ENCODE data around the gene ARHGAP5.

DNA sequence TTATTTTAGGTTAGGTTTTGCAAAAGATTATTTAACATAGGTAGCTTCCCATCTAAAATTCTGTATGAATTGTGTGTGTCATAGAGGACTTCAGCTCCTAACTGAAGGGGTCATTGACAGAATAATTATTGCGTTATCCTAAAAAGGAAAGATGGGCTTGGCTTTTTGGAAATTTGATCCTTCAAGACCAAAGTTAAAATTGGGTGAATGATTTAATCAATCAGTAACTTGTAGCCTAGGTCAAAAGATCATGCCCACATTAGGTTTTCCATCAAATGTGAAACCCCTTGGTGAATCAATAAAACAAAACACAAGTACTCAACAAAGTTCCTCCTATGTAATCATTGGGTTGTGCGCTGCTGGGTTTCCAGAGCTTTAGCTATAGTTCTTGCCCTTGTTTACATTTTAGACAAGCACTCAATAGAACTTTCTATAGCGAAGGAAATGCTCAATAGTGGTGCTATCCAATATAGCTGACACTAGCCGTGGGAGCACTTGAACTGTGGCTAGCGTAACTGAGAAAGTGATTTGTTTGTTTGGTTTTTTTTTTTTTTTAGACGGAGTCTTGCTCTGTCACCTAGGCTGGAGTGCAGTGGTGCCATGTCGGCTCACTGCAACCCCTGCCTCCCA, 37.6 kb upstream of the ARHGAP5 start:
- TF ChIP-seq NR1H2 (CRISPR knock-in tag; IDR thresholded peaks at IDR 0.05) (no peak), SP1 (CRISPR knock-in tag; IDR thresholded peaks at IDR 0.05) (no peak), ZNF384 (IDR thresholded peaks at IDR 0.05; ENCODE audit: low read depth, low read length) (no peak), RBBP5 (IDR thresholded peaks at IDR 0.05; ENCODE audit: borderline replicate concordance, insufficient read depth, low read length, poor library complexity, severe bottlenecking) (no peak), CTCF (IDR thresholded peaks at IDR 0.05 in 2 of 3, conservative IDR thresholded peaks at IDR 0.05 in 1 of 3; ENCODE audit: insufficient read depth in 2 of 3, low read depth in 1 of 3, low read length in 3 of 3) (no peak), MXI1 (IDR thresholded peaks at IDR 0.05; ENCODE audit: low read depth, low read length) (no peak), GABPA (tag; conservative IDR thresholded peaks at IDR 0.05; ENCODE audit: low read depth) (no peak), SMARCB1 (IDR thresholded peaks at IDR 0.05; ENCODE audit: insufficient read length, low read depth) (no peak)
- TF ChIP-seq, protein P1, sequence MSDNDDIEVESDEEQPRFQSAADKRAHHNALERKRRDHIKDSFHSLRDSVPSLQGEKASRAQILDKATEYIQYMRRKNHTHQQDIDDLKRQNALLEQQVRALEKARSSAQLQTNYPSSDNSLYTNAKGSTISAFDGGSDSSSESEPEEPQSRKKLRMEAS (CRISPR knock-in tag; IDR thresholded peaks at IDR 0.05): no peak

Measured in K562 (cell line).